Activated CD4-positive, alpha-beta T cell treated with anti-CD3 and anti-CD28 coated beads, Interleukin-2, amount 50 U/mL, for 24 hours (primary cell): ENCODE measurements around the gene CDC34.

Experiments
- DNase-seq, 2 donors: peaks; one replicate each; pipeline ENCODE4 v3.0.0-alpha.2; 2020; ENCODE audit warnings: low read depth in 1 of 2, low spot score in 1 of 2

CDC34 gene

GRCh38 chr19:519449-519865 is 12.1 kb upstream of the CDC34 start:
- no peak for DNase-seq

DNA sequence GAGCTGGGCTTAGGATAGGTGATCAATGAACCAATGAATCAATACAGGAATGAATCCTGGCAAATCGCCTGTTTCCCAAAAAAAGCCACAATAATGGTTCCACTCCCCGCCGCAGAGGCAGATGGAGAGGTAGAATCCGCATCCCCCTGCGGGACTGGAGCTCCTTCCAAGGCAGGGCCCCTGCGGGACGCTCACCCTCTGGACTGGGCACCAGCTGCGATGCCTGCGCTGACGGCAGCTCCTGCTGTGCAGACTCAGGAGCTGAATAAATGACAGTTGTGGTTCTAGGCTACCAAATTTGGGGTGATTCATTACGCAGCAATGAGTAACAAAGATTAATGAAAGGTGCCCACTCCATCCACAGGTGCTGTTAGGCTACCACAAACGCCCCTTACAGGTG is 8.8 kb upstream of the CDC34 start:
- DNase-seq = no peak

GRCh38 chr19:524062-524674 is 7.4 kb upstream of the CDC34 start:
- DNase-seq = no peak

- DNase-seq = no peak
Measured at GRCh38 chr19:525029-525428, 6.5 kb upstream of the CDC34 start.

DNA sequence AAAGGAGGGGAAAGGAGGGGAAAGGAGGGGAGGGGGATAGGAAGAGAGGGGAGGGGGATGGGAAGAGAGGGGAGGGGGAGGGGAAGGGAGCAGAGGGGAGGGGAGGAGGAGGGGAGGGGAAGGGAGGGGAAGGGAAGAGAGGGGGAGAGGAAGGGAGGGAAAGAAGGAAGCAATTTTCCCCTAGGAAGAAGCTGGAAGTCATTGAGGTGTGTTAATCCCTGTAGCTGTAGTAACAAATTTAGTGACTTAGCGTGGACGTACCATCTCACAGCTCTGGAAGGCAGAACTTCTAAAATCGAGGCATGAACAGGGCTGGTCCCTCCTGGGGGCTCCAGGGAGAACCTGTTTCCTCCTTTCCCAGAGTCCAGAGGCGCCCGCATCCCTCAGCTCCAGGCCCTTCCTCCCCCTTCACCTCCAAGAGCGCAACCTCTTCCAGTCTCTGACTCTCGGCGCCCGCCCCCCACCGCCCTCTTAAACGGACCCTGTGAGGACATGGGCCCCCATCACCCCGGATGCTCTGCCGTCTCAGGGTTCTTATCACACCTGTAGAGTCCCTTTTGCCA is 5.6 kb upstream of the CDC34 start:
- DNase-seq = no peak

GRCh38 chr19:530134-531008 is 1.2 kb upstream of the CDC34 start:
- no peak for DNase-seq

- peak; percentile 79 to 85 for DNase-seq
Measured at GRCh38 chr19:531009-531752, 379 bp upstream of the CDC34 start.

DNA sequence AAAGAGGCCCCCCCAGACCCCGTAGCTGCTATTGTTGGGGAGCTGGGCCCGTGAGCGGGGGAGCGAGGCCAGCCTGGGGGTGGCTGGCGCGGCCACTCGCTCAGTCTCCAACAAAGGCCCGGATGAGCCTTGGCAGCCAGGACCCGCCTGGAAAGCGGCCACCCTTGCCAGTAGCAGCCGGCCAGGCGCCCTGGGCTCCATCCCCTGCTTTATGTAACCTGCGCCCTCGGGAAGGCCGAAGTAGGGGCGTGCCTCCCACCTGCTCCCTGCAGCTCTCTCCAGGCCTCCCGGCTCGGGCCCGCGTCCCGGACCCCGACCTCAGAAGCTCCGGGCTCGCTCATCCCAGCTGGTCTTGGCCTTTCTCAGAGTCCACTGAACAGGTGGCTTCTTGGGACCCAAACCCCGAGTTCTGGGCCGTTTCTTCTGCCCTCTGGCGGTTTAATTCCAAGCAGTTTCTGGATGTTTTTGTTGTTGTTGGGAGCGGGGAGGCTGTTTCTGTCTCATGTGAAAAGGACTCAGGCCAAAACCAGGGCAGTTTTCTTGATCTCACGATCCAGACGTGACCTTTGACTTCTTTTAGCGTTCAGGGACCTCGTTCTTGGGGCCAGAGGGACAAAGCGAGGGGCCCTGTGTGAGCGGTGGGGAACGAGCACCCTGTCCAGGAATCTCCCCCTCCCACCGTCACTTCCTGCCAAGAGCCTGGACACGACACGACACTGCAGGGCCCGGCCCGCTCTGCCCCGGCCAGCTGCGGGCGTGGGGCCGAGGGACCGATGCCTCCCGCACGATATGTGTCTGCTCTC is 1.2 kb downstream of the CDC34 start:
- no peak for DNase-seq

GRCh38 chr19:533364-534058 is 2.0 kb downstream of the CDC34 start:
- DNase-seq = no peak

GRCh38 chr19:534088-534487 is 2.5 kb downstream of the CDC34 start:
- no peak for DNase-seq

DNA sequence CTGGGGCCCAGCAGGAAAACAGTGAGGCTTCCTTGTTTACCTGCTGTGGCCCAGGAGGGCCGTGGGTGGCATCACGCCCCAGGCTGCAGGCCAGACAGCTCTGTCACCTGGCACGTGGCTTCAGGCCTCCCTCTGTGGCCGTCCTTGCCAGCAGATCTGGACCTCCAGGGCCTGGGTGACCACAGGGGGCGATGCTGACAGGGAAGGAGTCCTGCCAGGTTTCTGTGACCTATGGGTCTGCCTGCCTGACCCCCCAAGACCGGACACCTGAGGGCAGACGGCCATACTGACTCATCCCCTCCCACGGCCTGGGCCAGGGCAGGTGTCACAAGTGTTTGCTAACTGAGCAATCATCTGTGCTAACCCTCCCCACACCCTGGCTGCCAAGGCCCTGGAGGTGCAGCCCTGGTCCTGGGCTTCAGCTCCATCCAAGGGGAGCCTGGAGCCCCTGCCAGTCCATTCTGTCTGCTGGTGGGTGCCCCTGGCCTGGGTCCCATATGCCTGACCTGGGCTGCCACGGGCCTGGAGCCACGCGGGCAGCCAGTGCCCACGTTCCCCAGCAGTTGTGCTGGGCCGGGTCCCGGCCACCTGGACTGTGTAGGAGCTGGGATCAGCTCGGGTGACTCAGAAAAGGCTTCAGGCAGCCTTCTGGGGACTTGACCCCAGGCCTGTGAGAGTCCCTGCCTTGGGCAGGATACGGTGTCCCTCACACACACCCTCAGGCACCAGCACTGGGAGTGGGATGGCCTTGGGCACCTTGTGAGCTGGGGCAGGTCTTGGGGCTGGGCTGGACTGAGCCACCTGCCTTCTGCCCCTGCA is 3.7 kb downstream of the CDC34 start:
- DNase-seq = no peak

DNA sequence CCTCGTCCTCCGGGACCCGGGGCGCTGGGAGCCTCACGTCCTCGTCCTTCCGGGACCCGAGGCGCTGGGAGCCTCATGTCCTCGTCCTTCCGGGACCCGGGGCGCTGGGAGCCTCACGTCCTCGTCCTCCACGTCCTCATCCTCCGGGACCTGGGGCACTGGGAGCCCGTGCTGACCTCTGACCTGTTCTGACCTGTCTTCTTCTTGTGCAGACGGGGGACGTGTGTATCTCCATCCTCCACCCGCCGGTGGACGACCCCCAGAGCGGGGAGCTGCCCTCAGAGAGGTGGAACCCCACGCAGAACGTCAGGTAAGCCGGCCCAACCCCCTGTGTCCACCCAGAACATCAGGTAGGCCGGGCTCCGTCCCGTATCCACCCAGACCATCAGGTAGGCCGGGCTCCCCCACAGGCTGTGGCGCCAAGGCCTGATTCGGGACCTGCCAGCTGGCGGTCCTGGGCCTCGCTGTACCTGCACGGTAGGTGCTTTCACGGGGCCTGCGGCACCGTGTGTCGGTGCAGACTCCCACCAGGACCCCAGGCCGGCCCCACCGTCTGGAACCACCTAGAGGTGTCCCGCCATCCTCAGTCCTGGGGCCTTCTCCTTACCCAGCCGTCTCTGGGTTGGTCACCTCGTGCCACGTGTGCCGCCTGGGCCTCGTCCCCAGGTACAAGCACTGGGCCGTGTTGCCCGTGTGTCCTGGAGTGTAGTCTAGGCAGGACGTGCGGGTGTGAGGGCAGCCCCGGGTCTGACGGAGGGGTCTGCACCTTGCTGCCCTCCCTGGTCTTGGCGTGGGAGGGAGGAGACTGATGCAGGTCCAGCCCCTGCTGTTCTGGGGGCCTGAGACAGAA is 4.7 kb downstream of the CDC34 start:
- no peak for DNase-seq

DNA sequence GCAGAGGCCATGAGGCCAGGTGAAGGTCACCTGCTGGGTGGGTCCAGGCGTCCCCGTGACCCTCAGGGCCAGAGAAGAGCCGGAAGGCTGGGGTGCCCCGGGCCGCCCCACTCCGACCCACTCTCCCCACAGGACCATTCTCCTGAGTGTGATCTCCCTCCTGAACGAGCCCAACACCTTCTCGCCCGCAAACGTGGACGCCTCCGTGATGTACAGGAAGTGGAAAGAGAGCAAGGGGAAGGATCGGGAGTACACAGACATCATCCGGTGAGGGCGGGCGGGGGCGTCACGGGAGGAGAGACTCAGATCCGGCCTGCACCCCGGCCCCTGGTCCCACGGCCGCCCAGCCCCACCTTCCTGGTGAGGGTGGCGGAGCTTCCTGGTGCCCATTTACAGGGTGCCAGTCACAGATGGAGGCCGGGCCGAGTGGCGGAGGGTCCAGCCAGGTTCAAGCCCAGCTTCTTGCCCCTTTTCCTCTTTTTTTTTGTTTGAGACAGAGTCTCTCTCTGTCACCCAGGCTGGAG is 5.4 kb downstream of the CDC34 start:
- DNase-seq = no peak

- DNase-seq = no peak
Measured at GRCh38 chr19:538641-539428, 7.3 kb downstream of the CDC34 start.

DNA sequence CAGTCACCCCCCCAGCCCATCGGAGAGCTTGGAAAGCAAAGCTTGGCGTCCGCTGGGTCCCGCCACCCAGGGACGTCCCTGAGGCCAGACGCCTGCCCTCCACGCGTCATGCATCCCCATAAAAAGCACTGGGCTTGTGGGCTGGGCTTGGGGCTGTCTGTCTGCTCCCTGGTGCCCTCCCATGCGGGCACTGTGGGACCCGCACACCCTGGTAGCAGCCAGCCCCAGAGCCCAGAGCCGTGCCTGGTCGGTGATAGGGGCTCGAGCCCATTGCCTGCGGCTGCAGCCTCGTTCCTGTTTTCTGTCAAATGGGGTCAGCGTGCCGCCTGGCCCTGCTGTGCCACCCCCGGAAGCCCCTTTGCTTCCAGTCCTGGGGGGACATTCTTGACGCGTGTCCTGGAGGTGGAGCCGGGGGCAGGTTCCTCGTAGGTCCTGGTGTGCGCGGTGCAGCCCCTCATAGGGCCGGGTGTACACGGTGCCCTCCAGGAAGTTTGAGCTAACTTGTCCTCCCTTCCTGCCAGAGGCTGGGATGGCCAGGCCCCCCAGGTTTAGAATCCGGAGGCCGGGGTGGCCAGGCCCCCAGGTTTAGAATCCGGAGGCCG is 8.0 kb downstream of the CDC34 start:
- no peak for DNase-seq

DNA sequence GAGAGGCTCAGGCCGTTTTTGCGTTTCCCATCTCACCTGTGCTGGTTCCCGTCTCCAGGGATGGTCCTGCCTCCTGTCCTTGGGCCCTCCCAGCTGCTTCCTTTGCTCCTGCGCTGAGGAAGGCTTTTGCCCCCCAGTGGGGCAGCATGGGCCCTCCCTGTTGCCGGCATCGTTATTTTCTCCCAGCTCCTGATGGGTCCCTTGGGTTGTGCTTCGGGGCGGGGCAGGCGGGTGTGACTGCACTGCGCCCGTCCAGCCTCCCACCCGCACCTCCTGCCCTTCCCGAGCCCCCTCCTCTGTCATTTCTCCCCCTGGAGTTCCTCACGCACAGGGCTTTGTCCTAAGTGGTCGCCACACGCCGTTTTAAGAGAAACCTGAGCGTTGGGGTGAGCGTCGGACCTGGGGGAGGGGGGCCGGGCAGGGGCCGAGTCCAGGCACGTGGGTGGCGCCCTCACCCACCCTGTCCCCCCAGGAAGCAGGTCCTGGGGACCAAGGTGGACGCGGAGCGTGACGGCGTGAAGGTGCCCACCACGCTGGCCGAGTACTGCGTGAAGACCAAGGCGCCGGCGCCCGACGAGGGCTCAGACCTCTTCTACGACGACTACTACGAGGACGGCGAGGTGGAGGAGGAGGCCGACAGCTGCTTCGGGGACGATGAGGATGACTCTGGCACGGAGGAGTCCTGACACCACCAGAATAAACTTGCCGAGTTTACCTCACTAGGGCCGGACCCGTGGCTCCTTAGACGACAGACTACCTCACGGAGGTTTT is 9.5 kb downstream of the CDC34 start:
- no peak for DNase-seq
